Prostate gland (tissue), 2 donors: ENCODE measurements around the gene CBX2. TPM values are rescaled to one million over a fixed set of nuclear protein-coding genes. Genes with fewer than 3 reads are reported as not detected.

Experiments used
- DNase-seq: peaks from one replicate; pipeline ENCODE4 v3.0.0-alpha.2; 2019; ENCODE audit warnings: low spot score
- H3K27ac ChIP-seq, 2 donors: fragments of 200-600 bp; sonication (generic); 2 replicates each; pipeline ENCODE4 v1.5.1; 2017 to 2019
- H3K27me3 ChIP-seq: fragments of 200-600 bp; sonication (generic); replicated peaks from 2 replicates; pipeline ENCODE4 v1.5.1; 2019; ENCODE audit not compliant: insufficient read depth
- H3K36me3 ChIP-seq, 2 donors: fragments of 200-600 bp; sonication (generic); 1 replicate in 1 of 2; 2 replicates in 1 of 2; pipeline versions ENCODE4 v1.5.1 to v1.8.1; 2017 to 2019
- H3K4me1 ChIP-seq: fragments of 200-600 bp; sonication (generic); replicated peaks from 2 replicates; pipeline ENCODE4 v1.5.1; 2019
- H3K4me3 ChIP-seq, 2 donors: fragments of 200-600 bp; sonication (generic); 2 replicates each; pipeline ENCODE4 v1.5.1; 2017 to 2019
- H3K9me3 ChIP-seq: fragments of 200-600 bp; sonication (generic); 2 replicates; pipeline ENCODE4 v1.5.1; 2017
- CTCF ChIP-seq, 4 experiments: fragments of 200-600 bp in 2 of 4; fragments of 450-650 bp in 2 of 4; sonication (generic) in 2 of 4; IDR thresholded peaks; 1 replicate in 3 of 4; 2 replicates in 1 of 4; pipeline ENCODE4 v1.5.1; 2016 to 2019; ENCODE audit warnings: antibody characterized with exemption in 4 of 4, mild to moderate bottlenecking in 2 of 4, moderate library complexity in 2 of 4
- POLR2A ChIP-seq: fragments of 450-650 bp; IDR thresholded peaks from one replicate; pipeline ENCODE4 v1.6.1; 2016; ENCODE audit warnings: antibody characterized with exemption, mild to moderate bottlenecking
- POLR2AphosphoS5 ChIP-seq: sonication (generic); formaldehyde crosslinking; IDR thresholded peaks from one replicate; pipeline ENCODE4 v1.6.1; 2017; ENCODE audit warnings: antibody characterized with exemption
- WGBS: methylation state at CpG from one replicate; pipeline ENCODE4 v1.1.5; 2018; 5-methylcytosine and 5-hydroxymethylcytosine counted together
- intact Hi-C: fragments of 100-400 bp; cut with DNase I; formaldehyde crosslinking; loops from one replicate; pipeline ENCODE4 v1.14.2; 2022
- total RNA-seq, 2 donors: library from RNA; depleted of rRNA; stranded (reverse); fragments of >200 nt; gene quantifications; one replicate each; pipeline ENCODE4 v1.1.0, GENCODE V29; 2016

The CBX2 gene
- total RNA-seq, 2 donors from 2014 or later, result 2.0 to 17.0 TPM

GRCh38 chr17:79749156-79749815 is 28.7 kb upstream of the CBX2 start:
- Histone ChIP-seq H3K27ac (no peak overlapping the region), H3K27me3 (peaks cover 17% of the 10 kb centered on the region), H3K4me1 (no peaks in the 10 kb centered on the region), H3K4me3 (no peak overlapping the region), H3K9me3 (no peaks in the 10 kb centered on the region), H3K36me3 (no peaks in the 10 kb centered on the region)
- DNase-seq, result no peak
- intact Hi-C loops, result loop anchor here (10.0 kb wide), 1 partner anchor 166 kb away; no protein-coding TSS in a partner anchor
- TF ChIP-seq POLR2AphosphoS5, result no peak
- TF ChIP-seq POLR2A, result no peak
- no peak for TF ChIP-seq CTCF (IDR thresholded peaks at IDR 0.05)
- 48% methylated on average over 3 of the region's 3 CpGs for WGBS

- no peaks in the 10 kb centered on the region for H3K4me1 ChIP-seq
- intact Hi-C loops, result loop anchor here (10.0 kb wide), 1 partner anchor 165 kb away; no protein-coding TSS in a partner anchor
- TF ChIP-seq POLR2AphosphoS5 (no peak), POLR2A (no peak), CTCF (IDR thresholded peaks at IDR 0.05) (no peak)
- H3K4me3 ChIP-seq, result no peak overlapping the region
- no peak for DNase-seq
- no peak overlapping the region for H3K27ac ChIP-seq
- no peaks in the 10 kb centered on the region for H3K36me3 ChIP-seq
- H3K9me3 ChIP-seq, result no peaks in the 10 kb centered on the region
- 62% methylated on average over 3 of the region's 3 CpGs for WGBS
- peaks cover 17% of the 10 kb centered on the region for H3K27me3 ChIP-seq
Observed at GRCh38 chr17:79749958-79750357, 28.0 kb upstream of the CBX2 start.

DNA sequence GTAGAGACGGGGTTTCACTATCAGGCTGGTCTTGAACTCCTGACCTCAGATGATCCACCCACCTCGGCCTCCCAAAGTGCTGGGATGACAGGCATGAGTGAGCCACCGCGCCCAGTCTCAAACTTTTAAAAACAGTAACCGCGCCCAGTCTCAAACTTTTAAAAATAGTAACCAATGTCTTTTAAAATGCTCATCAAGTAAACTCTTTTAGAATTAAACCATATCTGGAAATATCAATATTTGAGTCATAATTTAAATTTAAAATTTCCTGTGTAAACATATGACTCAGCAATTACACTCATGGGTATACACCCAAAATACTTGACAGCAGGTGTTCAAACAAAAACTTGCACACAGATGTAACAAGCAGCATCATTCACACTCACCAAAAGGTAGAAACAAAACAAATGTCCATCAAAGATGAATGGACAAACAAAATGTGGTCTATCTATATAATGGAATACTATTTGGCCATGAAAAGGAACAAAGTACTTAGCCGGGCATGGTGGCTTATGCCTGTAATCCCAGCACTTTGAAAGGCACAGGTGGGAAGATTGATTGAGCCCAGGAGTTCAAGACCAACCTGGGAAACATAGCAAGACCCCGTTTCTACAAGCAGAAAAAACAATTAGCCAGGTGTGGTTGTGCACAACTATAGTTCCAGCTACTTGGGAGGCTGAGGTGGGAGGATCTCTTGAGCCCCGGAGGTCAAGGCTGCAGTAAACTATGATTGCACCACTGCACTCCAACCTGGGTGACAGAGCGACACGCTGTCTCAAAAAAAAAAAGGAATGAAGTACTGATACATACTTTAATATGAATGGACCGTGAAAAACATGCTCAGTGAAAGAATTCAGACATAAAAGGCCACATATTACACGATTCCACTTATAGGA is 27.1 kb upstream of the CBX2 start:
- H3K27me3 ChIP-seq, result peaks cover 17% of the 10 kb centered on the region

DNA sequence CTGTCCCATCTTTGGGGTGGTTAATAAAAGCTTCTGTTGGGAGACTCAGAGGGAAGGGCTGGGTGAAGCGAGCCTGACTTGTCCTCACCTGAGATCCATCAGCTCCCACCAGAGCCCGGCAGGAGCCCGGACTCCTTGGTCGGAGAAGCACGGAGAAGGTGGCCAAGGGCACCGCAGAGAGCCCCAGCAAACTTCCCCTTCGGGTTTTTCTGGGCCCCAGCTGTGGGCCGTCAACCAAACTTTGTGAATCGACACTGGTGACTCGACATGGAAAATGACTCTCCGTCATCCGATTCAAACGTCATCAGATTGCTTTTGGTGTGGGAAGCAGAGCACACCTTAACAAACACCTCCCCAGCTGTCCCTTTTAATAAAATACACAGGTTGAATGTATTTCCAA is 25.8 kb upstream of the CBX2 start:
- WGBS, result 71% methylated on average over 13 of the region's 13 CpGs
- no peak overlapping the region for H3K4me3 ChIP-seq
- peaks cover 17% of the 10 kb centered on the region for H3K27me3 ChIP-seq

More for the DNA sequence above, 27.1 kb upstream of the CBX2 start:
- TF ChIP-seq POLR2AphosphoS5 (no peak), POLR2A (no peak), CTCF (IDR thresholded peaks at IDR 0.05) (no peak)
- WGBS, result 86% methylated on average over 13 of the region's 13 CpGs
- no peaks in the 10 kb centered on the region for H3K36me3 ChIP-seq
- intact Hi-C loops, result no loop called here
- H3K27ac ChIP-seq, result no peak overlapping the region
- H3K4me1 ChIP-seq, result no peaks in the 10 kb centered on the region
- no peak overlapping the region for H3K4me3 ChIP-seq
- no peak for DNase-seq
- H3K9me3 ChIP-seq, result no peaks in the 10 kb centered on the region

More for the DNA sequence above, 25.8 kb upstream of the CBX2 start:
- H3K36me3 ChIP-seq, result no peaks in the 10 kb centered on the region
- TF ChIP-seq POLR2A (no peak), CTCF (IDR thresholded peaks at IDR 0.05) (no peak), POLR2AphosphoS5 (no peak)
- intact Hi-C loops, result no loop called here
- H3K27ac ChIP-seq, result no peak overlapping the region
- DNase-seq, result no peak
- no peaks in the 10 kb centered on the region for H3K4me1 ChIP-seq
- H3K9me3 ChIP-seq, result no peaks in the 10 kb centered on the region
